ENCODE results near the gene SLC15A3.
A peak's percentile ranks its signal among the peaks of the same experiment; 100 is the strongest.

DNA sequence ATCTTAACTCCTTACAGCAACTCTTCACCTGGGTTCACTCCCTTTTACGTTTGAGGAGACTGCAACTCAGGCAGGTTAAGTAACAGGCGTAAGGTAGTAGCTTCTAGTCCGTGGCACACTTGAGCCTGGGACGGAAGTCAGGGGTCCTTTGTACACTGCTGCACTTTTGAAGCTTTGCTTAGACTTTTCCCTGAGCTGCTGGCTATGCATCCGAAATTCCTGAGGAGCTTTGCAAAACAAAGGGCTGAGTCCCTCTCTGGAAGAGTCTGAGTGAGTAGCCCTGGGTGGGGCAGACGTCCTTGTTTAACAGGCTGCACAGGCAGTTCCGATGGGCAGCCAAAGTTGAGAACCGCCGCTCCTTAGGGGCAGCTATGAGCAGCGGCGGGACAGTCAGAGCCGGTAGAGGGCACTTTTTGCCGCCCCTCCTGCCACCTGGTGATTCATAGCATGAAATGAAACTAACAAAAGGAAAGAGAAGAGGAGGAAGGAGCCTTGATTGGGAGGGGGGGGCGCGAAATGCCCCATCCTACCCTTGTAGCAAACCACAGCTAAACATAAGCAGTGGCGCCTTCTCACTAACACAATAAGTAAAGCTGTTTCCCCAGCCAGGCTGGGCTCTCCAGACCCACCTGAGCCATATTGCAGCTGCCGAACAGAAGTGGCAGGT lies 36.6 kb downstream of the SLC15A3 start:
- TF ChIP-seq POLR2A (IDR thresholded peaks at IDR 0.05): no peak
- peak in 1 of 3 experiments; percentile 13 for TF ChIP-seq CTCF (IDR thresholded peaks at IDR 0.05)
